ENCODE data around the gene JTB. TPM values are rescaled to one million over a fixed set of nuclear protein-coding genes. Genes with fewer than 3 reads are reported as not detected.
A peak's percentile ranks its signal among the peaks of the same experiment; 100 is the strongest.

The JTB gene
- total and polyA plus RNA-seq, 8 donors: 79.5 to 148 (median 87.3) TPM

DNA sequence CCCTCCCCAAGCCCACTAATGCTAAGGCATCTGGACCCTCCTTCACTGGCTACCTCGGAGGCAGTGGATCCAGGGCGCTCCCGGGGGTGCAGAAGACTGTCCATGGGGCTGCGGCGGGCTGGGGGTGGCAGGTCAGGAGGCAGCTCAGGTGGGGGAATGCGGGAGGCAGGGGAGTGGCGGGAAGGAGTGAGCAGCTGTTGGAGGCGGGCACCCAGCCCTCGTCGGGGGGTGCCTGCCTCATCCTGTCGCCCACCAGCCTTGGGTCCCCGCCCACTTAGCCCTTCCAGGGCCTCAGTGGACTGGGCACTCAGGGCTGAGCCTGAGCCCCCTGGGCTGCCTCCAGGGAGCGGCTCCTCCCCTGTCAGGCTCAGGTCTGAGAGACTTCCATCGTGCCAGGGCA, 44.0 kb downstream of the JTB start:
- DNase-seq: no peak
- intact Hi-C loops (cut with DNase I): no loop called here

GRCh38 chr1:153932156-153933131, 45.0 kb downstream of the JTB start:
- Histone ChIP-seq H3K27me3 (no peaks in the 10 kb centered on the region), H3K36me3 (peaks cover 0 to 87% of the 10 kb centered on the region in 2 donors), H3K9me3 (no peaks in the 10 kb centered on the region), H3K4me3 (no peak overlapping the region), H3K4me1 (peaks cover 0 to 7% of the 10 kb centered on the region in 2 donors), H3K27ac (no peak overlapping the region)
- no peak for TF ChIP-seq CTCF (IDR thresholded peaks at IDR 0.05)
- DNase-seq: peak in 1 of 4 donors; percentile 41
- intact Hi-C loops (cut with DNase I): no loop called here
- no peak for ATAC-seq

More for the DNA sequence above, 44.0 kb downstream of the JTB start:
- no peaks in the 10 kb centered on the region for H3K9me3 ChIP-seq
- no peaks in the 10 kb centered on the region for H3K27me3 ChIP-seq
- no peak overlapping the region for H3K27ac ChIP-seq
- peaks cover 0 to 97% of the 10 kb centered on the region in 2 donors for H3K36me3 ChIP-seq
- H3K4me3 ChIP-seq: no peak overlapping the region
- H3K4me1 ChIP-seq: peaks cover 0 to 7% of the 10 kb centered on the region in 2 donors
- no peak for ATAC-seq
- no peak for TF ChIP-seq CTCF (IDR thresholded peaks at IDR 0.05)

DNA sequence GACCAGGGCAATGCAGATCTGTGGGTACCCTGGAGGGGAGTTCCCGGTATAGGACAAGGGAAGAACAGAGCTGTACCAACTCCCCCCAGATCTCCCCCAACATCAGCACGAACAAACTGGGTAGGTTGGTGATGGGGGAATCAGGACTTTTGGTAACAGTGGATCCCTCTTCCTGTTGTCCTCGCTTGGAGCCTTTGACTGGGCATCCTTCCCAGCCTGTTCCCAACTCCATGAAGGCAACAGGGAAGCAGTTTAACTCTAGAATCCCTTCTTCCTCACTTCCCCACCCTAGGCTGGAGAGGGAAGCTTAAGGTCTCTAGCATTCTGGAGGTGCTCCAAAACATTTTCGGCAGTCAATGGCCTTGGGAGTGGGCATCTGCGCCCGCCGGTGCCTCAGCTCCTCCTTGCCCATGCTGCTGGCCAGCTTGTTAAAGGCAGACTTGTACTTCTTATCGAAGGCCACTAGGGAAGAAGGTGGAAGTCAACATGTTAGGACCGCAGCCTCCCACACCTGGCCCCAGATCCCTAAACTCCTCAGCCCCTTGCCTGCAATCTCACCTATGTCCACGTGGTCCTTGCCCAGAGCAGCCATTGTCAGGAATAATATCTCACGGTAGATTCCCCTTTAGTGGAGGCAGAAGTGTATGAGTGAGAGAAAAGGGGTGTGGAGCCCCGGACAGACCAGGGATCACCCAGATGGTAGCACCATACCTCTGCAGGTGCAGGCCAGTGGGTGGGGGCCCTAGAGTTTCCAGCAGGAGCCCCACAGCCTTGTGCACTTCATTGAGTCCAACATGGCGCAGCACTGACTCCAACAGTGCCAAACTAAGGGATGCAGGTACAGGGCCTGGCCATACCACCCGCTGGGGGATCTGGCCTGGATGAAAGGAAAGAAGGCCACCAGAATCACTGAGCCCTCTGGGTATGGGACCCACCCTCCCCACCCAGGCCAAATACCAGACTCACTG, 47.2 kb downstream of the JTB start:
- H3K4me3 ChIP-seq: no peak overlapping the region
- no peak for ATAC-seq
- peaks cover 0 to 7% of the 10 kb centered on the region in 2 donors for H3K4me1 ChIP-seq
- no peaks in the 10 kb centered on the region for H3K27me3 ChIP-seq
- DNase-seq: peak in 1 of 4 donors; percentile 28
- H3K27ac ChIP-seq: peak overlapping the region in 1 of 2 donors; percentile 48
- TF ChIP-seq CTCF (IDR thresholded peaks at IDR 0.05): no peak
- H3K9me3 ChIP-seq: no peaks in the 10 kb centered on the region
- H3K36me3 ChIP-seq: peaks cover 0 to 65% of the 10 kb centered on the region in 2 donors
- intact Hi-C loops (cut with DNase I): no loop called here

DNA sequence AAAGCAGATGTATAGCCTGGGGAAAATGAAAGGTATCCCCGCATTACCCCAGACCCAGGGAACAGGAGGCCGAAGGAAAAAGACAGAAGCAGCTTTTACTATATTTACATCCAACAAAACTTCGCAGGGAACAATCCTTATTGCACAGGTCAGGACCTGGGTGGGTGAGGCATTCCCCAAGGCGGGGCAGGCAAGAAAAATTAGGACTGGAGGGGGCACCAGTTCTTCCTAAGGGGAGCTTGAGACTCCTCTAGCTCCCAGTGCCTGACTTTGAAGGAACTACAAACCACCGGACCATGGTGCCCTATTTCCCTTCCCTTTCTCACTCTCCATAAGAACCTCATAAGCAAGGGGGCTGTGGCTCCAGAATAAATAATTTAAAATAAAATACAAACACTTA, 48.0 kb downstream of the JTB start:
- no peak for ATAC-seq

More for the DNA sequence above, 48.0 kb downstream of the JTB start:
- H3K27ac ChIP-seq: peak overlapping the region in 1 of 2 donors; percentile 48
- H3K4me3 ChIP-seq: no peak overlapping the region
- no peak for DNase-seq
- H3K4me1 ChIP-seq: peaks cover 0 to 7% of the 10 kb centered on the region in 2 donors
- no peaks in the 10 kb centered on the region for H3K9me3 ChIP-seq
- peaks cover 0 to 57% of the 10 kb centered on the region in 2 donors for H3K36me3 ChIP-seq
- TF ChIP-seq CTCF (IDR thresholded peaks at IDR 0.05): no peak
- intact Hi-C loops (cut with DNase I): no loop called here
- H3K27me3 ChIP-seq: no peaks in the 10 kb centered on the region
